Ovary (tissue), 9 donors: Measurements from ENCODE around the gene PSMD11. TPM values are rescaled to one million over a fixed set of nuclear protein-coding genes. Genes with fewer than 3 reads are reported as not detected.

Experiments
- DNase-seq, 5 donors: peaks; one replicate each; pipeline ENCODE4 v3.0.0-alpha.2; 2019 to 2020
- H3K27ac ChIP-seq, 2 donors: fragments of 200-600 bp; one replicate each; pipeline versions ENCODE4 v1.5.1 to v1.8.0; 2019 to 2022
- H3K27me3 ChIP-seq: fragments of 200-600 bp; one replicate; pipeline ENCODE4 v1.8.0; 2022
- H3K36me3 ChIP-seq: fragments of 200-600 bp; sonication (generic); one replicate; pipeline ENCODE4 v1.5.1; 2019
- H3K4me1 ChIP-seq: one replicate; pipeline ENCODE4 v1.8.1; 2013; ENCODE audit warnings: mild to moderate bottlenecking, moderate library complexity; ENCODE audit not compliant: insufficient read depth
- H3K4me3 ChIP-seq: fragments of 200-600 bp; sonication (generic); one replicate; pipeline ENCODE4 v1.5.1; 2017
- H3K9me3 ChIP-seq, 2 donors: fragments of 200-600 bp in 1 of 2; sonication (generic) in 1 of 2; one replicate each; pipeline versions ENCODE4 v1.5.1 to v1.8.1; 2013 to 2019; ENCODE audit warnings: mild to moderate bottlenecking in 1 of 2, moderate library complexity in 1 of 2
- EP300 ChIP-seq: sonication (generic); formaldehyde crosslinking; IDR thresholded peaks from one replicate; pipeline ENCODE4 v1.6.1; 2017; ENCODE audit warnings: antibody characterized with exemption
- POLR2A ChIP-seq: fragments of 450-650 bp; IDR thresholded peaks from one replicate; pipeline ENCODE4 v1.6.1; 2017; ENCODE audit warnings: antibody characterized with exemption, mild to moderate bottlenecking, moderate library complexity
- WGBS, 3 donors: extraction: QIAGEN DNeasy Blood & Tissue Kit in 1 of 3; methylation state at CpG; one replicate each; pipeline versions ENCODE4 v1.1.5 to v1.1.7; 2013 to 2017; 5-methylcytosine and 5-hydroxymethylcytosine counted together
- intact Hi-C, 4 donors: fragments of 100-400 bp; cut with DNase I; formaldehyde crosslinking; loops; one replicate each; pipeline versions ENCODE4 v1.11.0 to v1.15.1; 2022 to 2023
- polyA plus RNA-seq, 2 donors: library from polyadenylated mRNA; stranded (reverse); fragments of 200-250 nt in 1 of 2; fragments of 350-450 nt in 1 of 2; fragmentation: Illumina TruSeq in 1 of 2; extraction: RNeasy Lipid Tissue Mini Kit (QIAGEN cat#74804) in 1 of 2; gene quantifications; one replicate each; pipeline ENCODE4 v1.2.3, GENCODE V29; 2013 to 2014
- total RNA-seq, 7 donors: library from RNA; depleted of rRNA in 2 of 7; stranded (reverse); fragments of >200 nt in 2 of 7; fragmentation: NEBNext Ultra II Directional in 3 of 7; extraction: Animal tissue kit (Norgen Biotek cat#: 25700) in 3 of 7; gene quantifications; one replicate each; pipeline versions ENCODE4 v1.1.0 to v1.2.4, GENCODE V29; 2016 to 2023
- TF ChIP-seq, protein P1 (sequence below), 3 donors: fragments of 450-650 bp in 2 of 3; fragments of 200-600 bp in 1 of 3; IDR thresholded peaks; one replicate each; pipeline versions ENCODE4 v1.5.1 to v1.8.0; 2016 to 2022; ENCODE audit warnings: antibody characterized with exemption in 3 of 3, mild to moderate bottlenecking in 1 of 3
- donor health status: DM: no; HTN: no; CAD: no; lungs with moderate emphysema.
- donor health status: DM: no; HTN: no; CAD: no.
- donor health status: Bipolar disorder and iron deficiency.
- donor health status: DM: yes; HTN: yes; CAD: no.
- donor health status: DM: no; HTN: no; CAD: no.
- donor health status: DM: yes; HTN: yes; CAD: no.

The PSMD11 gene
- total and polyA plus RNA-seq, 9 donors: 20.1 to 83.0 (median 53.4) TPM

DNA sequence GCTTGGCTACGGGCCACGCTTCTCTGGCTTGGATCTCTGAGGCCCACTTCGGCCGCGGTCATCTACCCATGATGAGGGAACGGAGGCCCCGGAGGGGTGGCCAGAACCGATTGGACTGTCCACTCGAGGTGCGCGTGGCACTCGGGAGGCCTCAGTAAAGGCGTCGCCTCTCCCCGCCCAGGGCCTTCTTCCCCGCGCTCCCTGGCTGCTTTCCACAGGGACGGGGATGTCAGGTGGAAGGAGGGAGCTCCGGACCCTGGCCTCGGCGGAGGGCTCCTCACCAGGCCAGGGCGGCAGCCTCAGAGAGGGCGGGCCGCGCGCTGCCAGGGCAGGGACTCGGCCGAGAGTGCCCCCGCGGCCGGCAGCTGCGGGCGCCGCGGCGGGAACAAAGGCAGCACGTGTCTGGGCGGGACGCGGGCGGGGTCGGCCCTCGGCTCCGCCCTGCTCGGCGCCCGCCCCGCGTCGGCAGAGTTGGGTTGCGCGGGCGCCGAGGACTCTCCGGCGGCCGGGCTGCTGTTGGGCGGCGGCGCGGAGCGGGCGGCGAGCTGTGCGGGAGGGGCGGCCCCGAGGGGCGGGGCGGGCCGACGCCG is 41.9 kb downstream of the PSMD11 start:
- TF ChIP-seq, protein P1, sequence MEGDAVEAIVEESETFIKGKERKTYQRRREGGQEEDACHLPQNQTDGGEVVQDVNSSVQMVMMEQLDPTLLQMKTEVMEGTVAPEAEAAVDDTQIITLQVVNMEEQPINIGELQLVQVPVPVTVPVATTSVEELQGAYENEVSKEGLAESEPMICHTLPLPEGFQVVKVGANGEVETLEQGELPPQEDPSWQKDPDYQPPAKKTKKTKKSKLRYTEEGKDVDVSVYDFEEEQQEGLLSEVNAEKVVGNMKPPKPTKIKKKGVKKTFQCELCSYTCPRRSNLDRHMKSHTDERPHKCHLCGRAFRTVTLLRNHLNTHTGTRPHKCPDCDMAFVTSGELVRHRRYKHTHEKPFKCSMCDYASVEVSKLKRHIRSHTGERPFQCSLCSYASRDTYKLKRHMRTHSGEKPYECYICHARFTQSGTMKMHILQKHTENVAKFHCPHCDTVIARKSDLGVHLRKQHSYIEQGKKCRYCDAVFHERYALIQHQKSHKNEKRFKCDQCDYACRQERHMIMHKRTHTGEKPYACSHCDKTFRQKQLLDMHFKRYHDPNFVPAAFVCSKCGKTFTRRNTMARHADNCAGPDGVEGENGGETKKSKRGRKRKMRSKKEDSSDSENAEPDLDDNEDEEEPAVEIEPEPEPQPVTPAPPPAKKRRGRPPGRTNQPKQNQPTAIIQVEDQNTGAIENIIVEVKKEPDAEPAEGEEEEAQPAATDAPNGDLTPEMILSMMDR (IDR thresholded peaks at IDR 0.05): no peak
- TF ChIP-seq POLR2A (peak; percentile 41), EP300 (no peak)
- 2 to 5% (median 2%) methylated on average over 44 to 72 of the region's 72 CpGs for WGBS, 3 donors
- peak; percentile 73 to 86 (median 81) for DNase-seq

DNA sequence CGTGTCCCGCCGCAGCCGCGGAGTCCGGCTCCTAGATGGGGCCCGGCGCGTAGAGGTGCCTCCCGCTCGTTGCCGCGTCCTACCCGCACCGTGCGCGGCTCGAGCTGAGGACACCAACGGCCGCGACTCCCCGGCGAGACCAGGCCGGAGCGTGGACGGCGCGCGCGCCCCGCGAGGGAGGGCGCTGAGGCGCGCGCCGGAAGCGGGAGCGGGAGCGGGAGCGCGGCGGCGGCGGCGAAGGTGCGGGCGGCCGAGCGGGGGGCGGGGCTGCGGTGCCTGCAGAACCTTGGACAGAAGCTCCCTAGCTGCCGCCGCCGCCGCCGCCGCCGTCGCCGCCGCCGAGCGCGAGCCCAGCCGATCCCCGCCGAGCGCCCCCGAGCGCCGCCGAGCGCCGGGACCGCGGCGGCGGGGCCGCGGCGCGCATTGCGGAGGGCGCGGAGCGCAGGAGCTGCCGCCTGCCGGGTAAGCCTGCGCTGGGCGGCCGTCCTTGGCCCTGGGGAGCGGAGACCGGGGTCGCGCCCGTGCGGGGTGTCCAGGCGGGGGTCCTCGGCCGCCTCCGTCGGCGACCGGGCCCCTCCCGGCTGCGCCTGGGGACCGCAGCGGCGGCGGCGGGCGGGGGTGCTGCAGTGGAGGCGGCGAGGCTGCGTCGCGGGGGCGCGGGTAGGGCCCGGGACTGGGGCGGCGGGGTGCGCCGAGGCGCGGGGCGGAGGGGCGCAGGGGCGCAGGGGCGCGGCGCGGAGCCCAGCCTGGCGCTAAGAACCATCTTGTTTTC is 42.6 kb downstream of the PSMD11 start, which contains the start of gene CDK5R1:
Gene CDK5R1 (plus strand): TSS at position 293 of the 772 bp plus-strand sequence. CDS start 628 bp downstream, outside the sequence.
- TF ChIP-seq POLR2A (no peak), EP300 (no peak)
- TF ChIP-seq, protein P1 (IDR thresholded peaks at IDR 0.05): no peak
- Histone ChIP-seq H3K27ac (peak within 1 kb of the TSS; percentile 62 to 95), H3K27me3 (no peaks in the 10 kb centered on the region), H3K36me3 (no peaks in the 10 kb centered on the region), H3K4me1 (peaks cover 12% of the 10 kb centered on the region), H3K4me3 (peak within 1 kb of the TSS; percentile 41), H3K9me3 (no peaks in the 10 kb centered on the region)
- peak; percentile 72 to 86 (median 82) for DNase-seq
- 0% methylated on average over 39 to 135 of the region's 135 CpGs for WGBS, 3 donors
- intact Hi-C loops: loop anchor here in 2 of 4 donors (5.0 to 10.0 kb wide), 3 partner anchors 268 to 448 kb away; partner anchors contain the start of gene MYO1D (in 1 of the 2)

More for the DNA sequence above, 41.9 kb downstream of the PSMD11 start:
- Histone ChIP-seq H3K4me1 (peaks cover 12% of the 10 kb centered on the region), H3K9me3 (no peaks in the 10 kb centered on the region), H3K4me3 (peak overlapping the region; percentile 41), H3K36me3 (no peaks in the 10 kb centered on the region), H3K27ac (peak overlapping the region; percentile 62 to 95), H3K27me3 (no peaks in the 10 kb centered on the region)
- intact Hi-C loops: loop anchor here in 2 of 4 donors (5.0 to 10.0 kb wide), 3 partner anchors 269 to 449 kb away; partner anchors contain the start of gene MYO1D (in 1 of the 2)

DNA sequence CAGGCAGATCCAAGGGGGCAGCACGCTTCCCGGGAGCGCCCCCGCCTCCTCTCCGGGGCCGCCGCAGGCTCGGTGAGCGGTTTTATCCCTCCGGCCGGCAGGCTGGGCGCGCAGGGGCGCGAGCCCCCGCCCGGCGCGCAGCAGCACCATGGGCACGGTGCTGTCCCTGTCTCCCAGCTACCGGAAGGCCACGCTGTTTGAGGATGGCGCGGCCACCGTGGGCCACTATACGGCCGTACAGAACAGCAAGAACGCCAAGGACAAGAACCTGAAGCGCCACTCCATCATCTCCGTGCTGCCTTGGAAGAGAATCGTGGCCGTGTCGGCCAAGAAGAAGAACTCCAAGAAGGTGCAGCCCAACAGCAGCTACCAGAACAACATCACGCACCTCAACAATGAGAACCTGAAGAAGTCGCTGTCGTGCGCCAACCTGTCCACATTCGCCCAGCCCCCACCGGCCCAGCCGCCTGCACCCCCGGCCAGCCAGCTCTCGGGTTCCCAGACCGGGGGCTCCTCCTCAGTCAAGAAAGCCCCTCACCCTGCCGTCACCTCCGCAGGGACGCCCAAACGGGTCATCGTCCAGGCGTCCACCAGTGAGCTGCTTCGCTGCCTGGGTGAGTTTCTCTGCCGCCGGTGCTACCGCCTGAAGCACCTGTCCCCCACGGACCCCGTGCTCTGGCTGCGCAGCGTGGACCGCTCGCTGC is 43.3 kb downstream of the PSMD11 start:
- no peaks in the 10 kb centered on the region for H3K27me3 ChIP-seq
- intact Hi-C loops: loop anchor here in 2 of 4 donors (5.0 to 10.0 kb wide), 3 partner anchors 267 to 447 kb away; partner anchors contain the start of gene MYO1D (in 1 of the 2)
- no peaks in the 10 kb centered on the region for H3K9me3 ChIP-seq
- TF ChIP-seq EP300: no peak
- TF ChIP-seq, protein P1 (IDR thresholded peaks at IDR 0.05): no peak
- no peak for TF ChIP-seq POLR2A
- DNase-seq: peak in 4 of 5 donors; percentile 17 to 60 (median 55)
- no peaks in the 10 kb centered on the region for H3K36me3 ChIP-seq
- WGBS, 3 donors: 30 to 71% (median 53%) methylated on average over 25 to 59 of the region's 59 CpGs
- H3K27ac ChIP-seq: peak overlapping the region in 1 of 2 donors; percentile 32
- H3K4me1 ChIP-seq: peaks cover 12% of the 10 kb centered on the region
- peak overlapping the region; percentile 41 for H3K4me3 ChIP-seq

DNA sequence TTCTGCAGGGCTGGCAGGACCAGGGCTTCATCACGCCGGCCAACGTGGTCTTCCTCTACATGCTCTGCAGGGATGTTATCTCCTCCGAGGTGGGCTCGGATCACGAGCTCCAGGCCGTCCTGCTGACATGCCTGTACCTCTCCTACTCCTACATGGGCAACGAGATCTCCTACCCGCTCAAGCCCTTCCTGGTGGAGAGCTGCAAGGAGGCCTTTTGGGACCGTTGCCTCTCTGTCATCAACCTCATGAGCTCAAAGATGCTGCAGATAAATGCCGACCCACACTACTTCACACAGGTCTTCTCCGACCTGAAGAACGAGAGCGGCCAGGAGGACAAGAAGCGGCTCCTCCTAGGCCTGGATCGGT is 43.9 kb downstream of the PSMD11 start:
- H3K9me3 ChIP-seq: no peaks in the 10 kb centered on the region
- DNase-seq: no peak
- WGBS, 3 donors: 89 to 91% (median 90%) methylated on average over 16 of the region's 16 CpGs
- H3K27me3 ChIP-seq: no peaks in the 10 kb centered on the region
- H3K4me3 ChIP-seq: no peak overlapping the region
- peaks cover 12% of the 10 kb centered on the region for H3K4me1 ChIP-seq
- TF ChIP-seq EP300: no peak
- TF ChIP-seq, protein P1 (IDR thresholded peaks at IDR 0.05): no peak
- no peak for TF ChIP-seq POLR2A
- H3K27ac ChIP-seq: no peak overlapping the region
- H3K36me3 ChIP-seq: no peaks in the 10 kb centered on the region
- intact Hi-C loops: loop anchor here in 2 of 4 donors (5.0 to 10.0 kb wide), 3 partner anchors 267 to 447 kb away; partner anchors contain the start of gene MYO1D (in 1 of the 2)
